Astrocyte (in vitro differentiated cells and primary cell): ENCODE measurements around the gene LCLAT1.

Source experiments
- CTCF ChIP-seq: IDR thresholded peaks from 2 replicates; pipeline ENCODE4 v1.5.1; 2011; ENCODE audit warnings: low read depth, mild to moderate bottlenecking, inconsistent platforms, low read length, moderate library complexity; ENCODE audit not compliant: insufficient read depth
- EZH2 ChIP-seq: IDR thresholded peaks from 2 replicates; pipeline ENCODE4 v1.6.1; 2012; ENCODE audit warnings: mild to moderate bottlenecking, low read length, inconsistent platforms; ENCODE audit not compliant: insufficient read depth

- no peak for TF ChIP-seq CTCF
- TF ChIP-seq EZH2 = no peak
Observed at GRCh38 chr2:30511122-30512083, 64.4 kb downstream of the LCLAT1 start.
